Epithelial cell of umbilical artery (primary cell): Measurements from ENCODE around the gene MRPL30. TPM values are rescaled to one million over a fixed set of nuclear protein-coding genes. Genes with fewer than 3 reads are reported as not detected.

Experiments used
- total RNA-seq: library from RNA; depleted of rRNA; stranded (reverse); fragments of >200 nt; gene quantifications from 2 replicates; pipeline ENCODE4 v1.2.3, GENCODE V29; 2014

MRPL30 gene
- 47.1 and 49.1 TPM in 2 replicates for total RNA-seq

GRCh38 chr2:99180755-99181623 is at the start of gene MRPL30, which contains the start of gene MITD1:
TSS of gene MRPL30 (plus strand) at chr2:99181184. CDS start at chr2:99186204, 5,020 bp downstream.
TSS of gene MITD1 (minus strand) at chr2:99181058. CDS start at chr2:99180981, 77 bp downstream.

DNA sequence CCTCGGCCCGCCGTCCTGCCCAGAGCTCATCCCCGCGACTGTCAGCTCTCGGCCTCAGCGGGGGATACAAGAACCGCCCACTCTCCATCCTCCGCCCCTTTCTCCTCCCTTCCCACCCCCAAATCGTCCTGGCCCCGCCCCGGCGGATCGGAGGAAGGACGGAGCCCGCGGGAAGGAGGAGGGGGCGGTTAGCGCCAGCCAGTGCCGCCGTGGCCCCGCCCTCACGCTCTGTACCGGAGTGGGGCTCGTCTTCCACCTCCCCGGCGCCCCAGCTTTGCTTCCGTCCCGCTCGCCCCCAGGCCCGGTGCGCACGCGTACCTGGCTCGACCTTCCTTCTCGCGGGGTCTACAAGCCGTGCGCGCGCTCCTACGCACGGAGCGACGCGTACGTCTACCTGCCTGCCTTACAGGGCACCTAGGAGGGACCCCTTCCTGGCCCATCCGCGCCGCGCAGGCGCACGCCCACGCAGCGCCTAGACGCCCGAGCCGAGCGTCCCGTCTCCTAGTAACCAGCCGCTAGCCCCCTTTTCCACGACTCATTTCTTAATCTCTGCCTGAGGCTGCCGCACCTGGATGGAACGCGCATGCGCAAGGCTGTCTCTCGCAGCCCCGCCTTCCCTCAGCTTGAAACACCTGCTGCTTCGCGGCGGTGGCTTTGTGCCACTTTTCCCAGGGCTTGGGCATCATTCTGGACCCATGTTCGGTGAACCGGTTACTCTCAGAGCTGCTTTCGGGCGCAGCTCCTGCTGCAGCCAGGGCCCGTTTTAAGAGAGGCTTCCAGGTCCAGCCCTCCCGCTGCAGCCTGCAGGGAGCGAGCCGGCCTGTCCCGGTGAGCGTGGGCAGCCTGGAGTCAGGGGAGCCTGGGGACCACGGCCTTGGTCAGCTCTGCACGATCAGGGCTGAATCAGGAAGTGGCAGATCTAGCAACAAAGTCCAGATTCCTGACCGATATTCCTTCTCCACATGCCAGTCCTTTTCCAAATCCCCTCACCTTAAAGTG is 39.6 kb upstream of the MRPL30 start, which contains the start of gene C2orf15:
Gene C2orf15 (plus strand): TSS at position 598 of the 999 bp plus-strand sequence. CDS start 8,852 bp downstream, outside the sequence.

GRCh38 chr2:99154643-99155536 is 26.1 kb upstream of the MRPL30 start, which contains the start of the genes LIPT1 and TSGA10:
TSS of gene LIPT1 (plus strand) at chr2:99154967. CDS start at chr2:99161958, 6,991 bp downstream.
TSS of gene TSGA10 (minus strand) at chr2:99154942. CDS start at chr2:99109439, 45,503 bp downstream.

Other genes starting within 250 kb of the MRPL30 start
- gene CRACDL, start 245.0 kb upstream of the MRPL30 start, total RNA-seq, result 4.2 and 7.3 TPM in 2 replicates
- gene C2orf15, start 39.5 kb upstream of the MRPL30 start, total RNA-seq, result not detected in 2 replicates
- gene TSGA10, start 26.2 kb upstream of the MRPL30 start, total RNA-seq, result 0.65 and 0.76 TPM in 2 replicates
- gene LIPT1, start 26.2 kb upstream of the MRPL30 start, total RNA-seq, result 5.5 and 9.0 TPM in 2 replicates
- gene MITD1, start 126 bp upstream of the MRPL30 start, total RNA-seq, result 30.9 and 43.3 TPM in 2 replicates
- not detected in 2 replicates for gene LYG2, start 74.5 kb downstream of the MRPL30 start, total RNA-seq
- gene LYG1, start 120.0 kb downstream of the MRPL30 start, total RNA-seq, result not detected in 2 replicates
- gene TXNDC9, start 155.1 kb downstream of the MRPL30 start, total RNA-seq, result 131 and 132 TPM in 2 replicates
- 13.5 and 23.7 TPM in 2 replicates for gene EIF5B, start 156.2 kb downstream of the MRPL30 start, total RNA-seq